Measurements from ENCODE around the gene CCNB2.

- no peak for TF ChIP-seq EZH2 (IDR thresholded peaks at IDR 0.05; ENCODE audit: borderline replicate concordance, low read depth, low read length, poor library complexity, severe bottlenecking)
- no peak for TF ChIP-seq CTCF (conservative IDR thresholded peaks at IDR 0.05; ENCODE audit: low read depth, low read length)
Observed at GRCh38 chr15:59169251-59169708, 64.3 kb downstream of the CCNB2 start.
